Liver (tissue), 3 donors: ENCODE measurements around the gene NOP9.
A peak's percentile ranks its signal among the peaks of the same experiment; 100 is the strongest.

Source experiments
- CTCF ChIP-seq: fragments of 150-350 bp; IDR thresholded peaks from 2 replicates; pipeline ENCODE4 v1.5.1; 2017; ENCODE audit warnings: improper control_type of control experiment, low read depth, low read length; ENCODE audit not compliant: missing input control
- HNF4G ChIP-seq: IDR thresholded peaks from 2 replicates; pipeline ENCODE4 v1.6.1; 2016; ENCODE audit warnings: antibody characterized with exemption
- JUND ChIP-seq, 2 donors: IDR thresholded peaks; 2 replicates each; pipeline ENCODE4 v1.6.1; 2016; ENCODE audit warnings: antibody characterized with exemption in 2 of 2
- MAX ChIP-seq: IDR thresholded peaks from 2 replicates; pipeline ENCODE4 v1.6.1; 2016; ENCODE audit warnings: antibody characterized with exemption
- REST ChIP-seq: IDR thresholded peaks from 2 replicates; pipeline ENCODE4 v1.6.1; 2016; ENCODE audit warnings: antibody characterized with exemption, mild to moderate bottlenecking
- TAF1 ChIP-seq: conservative IDR thresholded peaks from 2 replicates; pipeline ENCODE4 v1.6.1; 2016; ENCODE audit warnings: antibody characterized with exemption, mild to moderate bottlenecking
- donor health status: healthy.
- donor health status: healthy.

GRCh38 chr14:24279301-24280186, 20.1 kb upstream of the NOP9 start:
- TF ChIP-seq CTCF (peak; percentile 19), MAX (no peak), TAF1 (no peak), REST (no peak), HNF4G (no peak), JUND (IDR thresholded peaks at IDR 0.05) (no peak)
